Tibial nerve (tissue), 3 donors: ENCODE data around the gene BLNK.

Experiments used
- POLR2A ChIP-seq, 2 donors: fragments of 450-650 bp; IDR thresholded peaks; one replicate each; pipeline ENCODE4 v1.6.1; 2017; ENCODE audit warnings: antibody characterized with exemption in 2 of 2, mild to moderate bottlenecking in 2 of 2, moderate library complexity in 2 of 2
- TF ChIP-seq, protein P1 (sequence below), 5 experiments: fragments of 200-600 bp in 3 of 5; fragments of 450-650 bp in 2 of 5; sonication (generic) in 3 of 5; IDR thresholded peaks; one replicate each; pipeline ENCODE4 v1.5.1; 2016 to 2019; ENCODE audit warnings: antibody characterized with exemption in 5 of 5, mild to moderate bottlenecking in 3 of 5, moderate library complexity in 2 of 5

GRCh38 chr10:96261930-96262329, 9.4 kb downstream of the BLNK start:
- TF ChIP-seq, protein P1, sequence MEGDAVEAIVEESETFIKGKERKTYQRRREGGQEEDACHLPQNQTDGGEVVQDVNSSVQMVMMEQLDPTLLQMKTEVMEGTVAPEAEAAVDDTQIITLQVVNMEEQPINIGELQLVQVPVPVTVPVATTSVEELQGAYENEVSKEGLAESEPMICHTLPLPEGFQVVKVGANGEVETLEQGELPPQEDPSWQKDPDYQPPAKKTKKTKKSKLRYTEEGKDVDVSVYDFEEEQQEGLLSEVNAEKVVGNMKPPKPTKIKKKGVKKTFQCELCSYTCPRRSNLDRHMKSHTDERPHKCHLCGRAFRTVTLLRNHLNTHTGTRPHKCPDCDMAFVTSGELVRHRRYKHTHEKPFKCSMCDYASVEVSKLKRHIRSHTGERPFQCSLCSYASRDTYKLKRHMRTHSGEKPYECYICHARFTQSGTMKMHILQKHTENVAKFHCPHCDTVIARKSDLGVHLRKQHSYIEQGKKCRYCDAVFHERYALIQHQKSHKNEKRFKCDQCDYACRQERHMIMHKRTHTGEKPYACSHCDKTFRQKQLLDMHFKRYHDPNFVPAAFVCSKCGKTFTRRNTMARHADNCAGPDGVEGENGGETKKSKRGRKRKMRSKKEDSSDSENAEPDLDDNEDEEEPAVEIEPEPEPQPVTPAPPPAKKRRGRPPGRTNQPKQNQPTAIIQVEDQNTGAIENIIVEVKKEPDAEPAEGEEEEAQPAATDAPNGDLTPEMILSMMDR (IDR thresholded peaks at IDR 0.05), result no peak
- TF ChIP-seq POLR2A (IDR thresholded peaks at IDR 0.05), result no peak
